Smooth muscle cell (in vitro differentiated cells): ENCODE results near the gene EPC2. TPM values are rescaled to one million over a fixed set of nuclear protein-coding genes. Genes with fewer than 3 reads are reported as not detected.

Experiments used
- DNase-seq: peaks from one replicate; lab custom pipeline; 2025; ENCODE audit not compliant: unreplicated experiment; lab: John Stamatoyannopoulos, UW
- H2AFZ ChIP-seq: fragments of 200-600 bp; sonication (generic); 2 replicates; pipeline ENCODE4 v1.6.0; 2016; ENCODE audit warnings: antibody characterized with exemption, low read depth, mild to moderate bottlenecking
- H3F3A ChIP-seq: fragments of 200-600 bp; sonication (generic); 2 replicates; pipeline ENCODE4 v1.6.0; 2017; ENCODE audit warnings: antibody characterized with exemption, low read depth
- H3K27ac ChIP-seq: fragments of 200-600 bp; sonication (generic); 2 replicates; pipeline ENCODE4 v1.5.1; 2016; ENCODE audit warnings: low read depth, mild to moderate bottlenecking
- H3K27me3 ChIP-seq: fragments of 200-600 bp; sonication (generic); 2 replicates; pipeline ENCODE4 v1.6.1; 2016; ENCODE audit warnings: low read depth, mild to moderate bottlenecking
- H3K36me3 ChIP-seq: fragments of 200-600 bp; sonication (generic); 2 replicates; pipeline ENCODE4 v1.5.1; 2016; ENCODE audit warnings: low read depth
- H3K4me1 ChIP-seq: fragments of 200-600 bp; sonication (generic); 2 replicates; pipeline ENCODE4 v1.5.1; 2016; ENCODE audit warnings: low read depth
- H3K4me2 ChIP-seq: fragments of 200-600 bp; sonication (generic); 2 replicates; pipeline ENCODE4 v1.6.0; 2016; ENCODE audit warnings: mild to moderate bottlenecking
- H3K4me3 ChIP-seq: fragments of 200-600 bp; sonication (generic); 2 replicates; pipeline ENCODE4 v1.5.1; 2016; ENCODE audit warnings: mild to moderate bottlenecking
- H3K79me2 ChIP-seq: fragments of 200-600 bp; sonication (generic); 2 replicates; pipeline ENCODE4 v1.6.0; 2016; ENCODE audit warnings: low read depth, mild to moderate bottlenecking
- H3K9ac ChIP-seq: fragments of 200-600 bp; sonication (generic); 2 replicates; pipeline ENCODE4 v1.6.0; 2016; ENCODE audit warnings: low read depth
- H3K9me3 ChIP-seq: fragments of 200-600 bp; sonication (generic); replicated peaks from 2 replicates; pipeline ENCODE4 v1.5.1; 2016; ENCODE audit warnings: low read depth
- H4K20me1 ChIP-seq: fragments of 200-600 bp; sonication (generic); 2 replicates; pipeline ENCODE4 v1.6.0; 2016; ENCODE audit warnings: low read depth
- CTCF ChIP-seq: fragments of 200-600 bp; sonication (generic); IDR thresholded peaks from 2 replicates; pipeline ENCODE4 v1.5.1; 2017; ENCODE audit warnings: borderline replicate concordance, mild to moderate bottlenecking, antibody characterized with exemption; ENCODE audit not compliant: insufficient read depth, poor library complexity, severe bottlenecking
- WGBS: methylation state at CpG from one replicate; pipeline ENCODE4 v1.1.7; 2016; ENCODE audit warnings: low lambda C conversion rate; 5-methylcytosine and 5-hydroxymethylcytosine counted together
- polyA plus RNA-seq: library from polyadenylated mRNA; unstranded; fragments of >200 nt; fragmentation: Nextera tagmentation; extraction: Ambion mirVana; gene quantifications from 2 replicates; pipeline ENCODE4 v1.2.1, GENCODE V29; 2016
- total RNA-seq: library from RNA; depleted of rRNA; stranded (reverse); fragments of >200 nt; gene quantifications from 2 replicates; pipeline ENCODE4 v1.2.3, GENCODE V29; 2014

EPC2 gene
- total and polyA plus RNA-seq, 2 experiments from 2014 or later, result 2.7 to 26.7 TPM

- Histone ChIP-seq H3K4me2 (peak overlapping the region; percentile 76), H3K79me2 (no peaks in the 10 kb centered on the region), H2AFZ (no peak overlapping the region), H4K20me1 (no peaks in the 10 kb centered on the region), H3K36me3 (no peaks in the 10 kb centered on the region), H3K4me3 (no peak overlapping the region), H3K9me3 (no peaks in the 10 kb centered on the region), H3K4me1 (peaks cover 26% of the 10 kb centered on the region), H3K9ac (peak overlapping the region; percentile 69), H3F3A (peaks cover 5% of the 10 kb centered on the region), H3K27ac (peak overlapping the region; percentile 82), H3K27me3 (no peaks in the 10 kb centered on the region)
- no peak for TF ChIP-seq CTCF
- DNase-seq, result no peak
- WGBS, result 98% methylated on average over 7 of the region's 7 CpGs
These were observed 31.1 kb upstream of the EPC2 start for GRCh38 chr2:148613231-148614013.

- H3K27me3 ChIP-seq, result no peaks in the 10 kb centered on the region
- peak overlapping the region; percentile 14 for H3K4me3 ChIP-seq
- peaks cover 26% of the 10 kb centered on the region for H3K4me1 ChIP-seq
- no peak overlapping the region for H2AFZ ChIP-seq
- peak overlapping the region; percentile 82 for H3K27ac ChIP-seq
- no peaks in the 10 kb centered on the region for H4K20me1 ChIP-seq
- peak overlapping the region; percentile 69 for H3K9ac ChIP-seq
- no peaks in the 10 kb centered on the region for H3K79me2 ChIP-seq
- peak overlapping the region; percentile 76 for H3K4me2 ChIP-seq
- peaks cover 5% of the 10 kb centered on the region for H3F3A ChIP-seq
- DNase-seq, result no peak
- no peaks in the 10 kb centered on the region for H3K9me3 ChIP-seq
- no peak for TF ChIP-seq CTCF
- no peaks in the 10 kb centered on the region for H3K36me3 ChIP-seq
These were observed 30.6 kb upstream of the EPC2 start for GRCh38 chr2:148614014-148614321.

- no peaks in the 10 kb centered on the region for H4K20me1 ChIP-seq
- H3K36me3 ChIP-seq, result no peaks in the 10 kb centered on the region
- peak overlapping the region; percentile 14 for H3K4me3 ChIP-seq
- no peak for TF ChIP-seq CTCF
- H3K9ac ChIP-seq, result peak overlapping the region; percentile 69
- peaks cover 26% of the 10 kb centered on the region for H3K4me1 ChIP-seq
- H3K79me2 ChIP-seq, result no peaks in the 10 kb centered on the region
- WGBS, result 18% methylated on average over 6 of the region's 6 CpGs
- no peak for DNase-seq
- H3K4me2 ChIP-seq, result peak overlapping the region; percentile 76
- peak overlapping the region; percentile 26 for H2AFZ ChIP-seq
- H3K27me3 ChIP-seq, result no peaks in the 10 kb centered on the region
- no peaks in the 10 kb centered on the region for H3K9me3 ChIP-seq
- peaks cover 5% of the 10 kb centered on the region for H3F3A ChIP-seq
- peak overlapping the region; percentile 82 for H3K27ac ChIP-seq
These were observed 30.1 kb upstream of the EPC2 start for GRCh38 chr2:148614322-148615049.

GRCh38 chr2:148615381-148615841 lies 29.1 kb upstream of the EPC2 start:
- Histone ChIP-seq H4K20me1 (no peaks in the 10 kb centered on the region), H3F3A (peaks cover 5% of the 10 kb centered on the region), H3K27me3 (no peaks in the 10 kb centered on the region), H3K4me2 (peak overlapping the region; percentile 76), H2AFZ (peak overlapping the region; percentile 38), H3K4me1 (peaks cover 26% of the 10 kb centered on the region), H3K27ac (peak overlapping the region; percentile 82), H3K9ac (peak overlapping the region; percentile 1), H3K4me3 (no peak overlapping the region), H3K9me3 (no peaks in the 10 kb centered on the region), H3K79me2 (no peaks in the 10 kb centered on the region), H3K36me3 (no peaks in the 10 kb centered on the region)
- WGBS, result 19% methylated on average over 3 of the region's 3 CpGs
- no peak for TF ChIP-seq CTCF
- DNase-seq, result no peak
